PC-9 (cell line): ENCODE data around the gene GMFB.

ENCODE experiments used
- EZH2 ChIP-seq: fragments of 200-600 bp; sonication (generic); IDR thresholded peaks from 2 replicates; pipeline ENCODE4 v1.8.0; 2017; ENCODE audit warnings: antibody characterized with exemption, low read depth
- TF ChIP-seq, protein P1 (sequence below): fragments of 200-600 bp; sonication (generic); conservative IDR thresholded peaks from 2 replicates; pipeline ENCODE4 v1.6.1; 2017; ENCODE audit warnings: mixed run types, antibody characterized with exemption, mild to moderate bottlenecking, moderate library complexity

DNA sequence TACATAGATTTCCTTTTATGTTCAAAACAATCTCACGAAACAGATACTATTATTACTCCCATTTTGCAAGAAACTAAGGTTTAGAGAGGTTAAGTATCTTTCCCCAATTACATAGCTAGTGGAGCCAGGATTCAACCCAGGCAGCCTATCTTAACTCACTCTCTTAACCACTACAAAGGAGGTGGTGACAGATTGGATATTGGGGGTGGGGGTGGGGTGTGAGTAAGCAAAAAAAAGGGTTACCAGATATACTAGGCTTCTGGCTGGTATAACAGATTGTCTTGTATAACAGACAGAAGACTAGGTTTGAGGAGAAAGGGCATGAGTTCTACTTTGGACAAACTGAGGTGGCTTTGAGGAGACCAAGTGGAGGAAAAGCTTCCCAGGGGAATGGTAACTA is 2.1 kb downstream of the GMFB start:
- TF ChIP-seq, protein P1, sequence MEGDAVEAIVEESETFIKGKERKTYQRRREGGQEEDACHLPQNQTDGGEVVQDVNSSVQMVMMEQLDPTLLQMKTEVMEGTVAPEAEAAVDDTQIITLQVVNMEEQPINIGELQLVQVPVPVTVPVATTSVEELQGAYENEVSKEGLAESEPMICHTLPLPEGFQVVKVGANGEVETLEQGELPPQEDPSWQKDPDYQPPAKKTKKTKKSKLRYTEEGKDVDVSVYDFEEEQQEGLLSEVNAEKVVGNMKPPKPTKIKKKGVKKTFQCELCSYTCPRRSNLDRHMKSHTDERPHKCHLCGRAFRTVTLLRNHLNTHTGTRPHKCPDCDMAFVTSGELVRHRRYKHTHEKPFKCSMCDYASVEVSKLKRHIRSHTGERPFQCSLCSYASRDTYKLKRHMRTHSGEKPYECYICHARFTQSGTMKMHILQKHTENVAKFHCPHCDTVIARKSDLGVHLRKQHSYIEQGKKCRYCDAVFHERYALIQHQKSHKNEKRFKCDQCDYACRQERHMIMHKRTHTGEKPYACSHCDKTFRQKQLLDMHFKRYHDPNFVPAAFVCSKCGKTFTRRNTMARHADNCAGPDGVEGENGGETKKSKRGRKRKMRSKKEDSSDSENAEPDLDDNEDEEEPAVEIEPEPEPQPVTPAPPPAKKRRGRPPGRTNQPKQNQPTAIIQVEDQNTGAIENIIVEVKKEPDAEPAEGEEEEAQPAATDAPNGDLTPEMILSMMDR: no peak
- no peak for TF ChIP-seq EZH2
